Peyer's patch (tissue), 4 donors: ENCODE results near the gene CISH.

Experiments used
- POLR2A ChIP-seq, 2 donors: fragments of 450-650 bp; IDR thresholded peaks; one replicate each; pipeline ENCODE4 v1.5.1; 2017; ENCODE audit warnings: antibody characterized with exemption in 2 of 2, mild to moderate bottlenecking in 2 of 2, moderate library complexity in 2 of 2
- TF ChIP-seq, protein P1 (sequence below), 6 experiments: fragments of 450-650 bp in 4 of 6; fragments of 200-600 bp in 2 of 6; sonication (generic) in 1 of 6; IDR thresholded peaks; one replicate each; pipeline ENCODE4 v1.5.1; 2017 to 2019; ENCODE audit warnings: antibody characterized with exemption in 6 of 6, mild to moderate bottlenecking in 3 of 6, moderate library complexity in 1 of 6

GRCh38 chr3:50632450-50632849 lies 20.9 kb upstream of the CISH start:
- TF ChIP-seq, protein P1, sequence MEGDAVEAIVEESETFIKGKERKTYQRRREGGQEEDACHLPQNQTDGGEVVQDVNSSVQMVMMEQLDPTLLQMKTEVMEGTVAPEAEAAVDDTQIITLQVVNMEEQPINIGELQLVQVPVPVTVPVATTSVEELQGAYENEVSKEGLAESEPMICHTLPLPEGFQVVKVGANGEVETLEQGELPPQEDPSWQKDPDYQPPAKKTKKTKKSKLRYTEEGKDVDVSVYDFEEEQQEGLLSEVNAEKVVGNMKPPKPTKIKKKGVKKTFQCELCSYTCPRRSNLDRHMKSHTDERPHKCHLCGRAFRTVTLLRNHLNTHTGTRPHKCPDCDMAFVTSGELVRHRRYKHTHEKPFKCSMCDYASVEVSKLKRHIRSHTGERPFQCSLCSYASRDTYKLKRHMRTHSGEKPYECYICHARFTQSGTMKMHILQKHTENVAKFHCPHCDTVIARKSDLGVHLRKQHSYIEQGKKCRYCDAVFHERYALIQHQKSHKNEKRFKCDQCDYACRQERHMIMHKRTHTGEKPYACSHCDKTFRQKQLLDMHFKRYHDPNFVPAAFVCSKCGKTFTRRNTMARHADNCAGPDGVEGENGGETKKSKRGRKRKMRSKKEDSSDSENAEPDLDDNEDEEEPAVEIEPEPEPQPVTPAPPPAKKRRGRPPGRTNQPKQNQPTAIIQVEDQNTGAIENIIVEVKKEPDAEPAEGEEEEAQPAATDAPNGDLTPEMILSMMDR (IDR thresholded peaks at IDR 0.05) = no peak
- TF ChIP-seq POLR2A (IDR thresholded peaks at IDR 0.05) = no peak
